ENCODE measurements around the gene MAP3K7.

MAP3K7 gene

GRCh38 chr6:90469906-90470305 lies 117.0 kb downstream of the MAP3K7 start:
- H3K4me3 ChIP-seq (ENCODE audit: low read length): no peak overlapping the region
- DNase-seq (ENCODE audit: low read depth): no peak
- TF ChIP-seq CTCF (IDR thresholded peaks at IDR 0.05; ENCODE audit: insufficient read depth, low read depth, low read length, missing control alignments): no peak

GRCh38 chr6:90468859-90469258 lies 118.0 kb downstream of the MAP3K7 start:
- no peak overlapping the region for H3K4me3 ChIP-seq (ENCODE audit: low read length)
- TF ChIP-seq CTCF (IDR thresholded peaks at IDR 0.05; ENCODE audit: insufficient read depth, low read depth, low read length, missing control alignments): no peak
- DNase-seq (ENCODE audit: low read depth): no peak

GRCh38 chr6:90468080-90468479 lies 118.8 kb downstream of the MAP3K7 start:
- peak; percentile 82 for DNase-seq (ENCODE audit: low read depth)
- no peak for TF ChIP-seq CTCF (IDR thresholded peaks at IDR 0.05; ENCODE audit: insufficient read depth, low read depth, low read length, missing control alignments)
- H3K4me3 ChIP-seq (ENCODE audit: low read length): no peak overlapping the region

- no peak overlapping the region for H3K4me3 ChIP-seq (ENCODE audit: low read length)
- no peak for TF ChIP-seq CTCF (IDR thresholded peaks at IDR 0.05; ENCODE audit: insufficient read depth, low read depth, low read length, missing control alignments)
- DNase-seq (ENCODE audit: low read depth): peak; percentile 52
These were observed 119.3 kb downstream of the MAP3K7 start for GRCh38 chr6:90467546-90467945.

- DNase-seq (ENCODE audit: low read depth): peak; percentile 58
- no peak for TF ChIP-seq CTCF (IDR thresholded peaks at IDR 0.05; ENCODE audit: insufficient read depth, low read depth, low read length, missing control alignments)
- H3K4me3 ChIP-seq (ENCODE audit: low read length): no peak overlapping the region
These were observed 120.5 kb downstream of the MAP3K7 start for GRCh38 chr6:90466154-90466940.

- TF ChIP-seq CTCF (IDR thresholded peaks at IDR 0.05; ENCODE audit: insufficient read depth, low read depth, low read length, missing control alignments): no peak
- no peak for DNase-seq (ENCODE audit: low read depth)
- no peak overlapping the region for H3K4me3 ChIP-seq (ENCODE audit: low read length)
These were observed 121.2 kb downstream of the MAP3K7 start for GRCh38 chr6:90465686-90466085.

- no peak overlapping the region for H3K4me3 ChIP-seq (ENCODE audit: low read length)
- TF ChIP-seq CTCF (IDR thresholded peaks at IDR 0.05; ENCODE audit: insufficient read depth, low read depth, low read length, missing control alignments): no peak
- DNase-seq (ENCODE audit: low read depth): no peak
These were observed 122.4 kb downstream of the MAP3K7 start for GRCh38 chr6:90464507-90464906.
